HG02763 (cell line): Measurements from ENCODE around the gene TGM6.

Source experiments
- ATAC-seq: cut with Tn5 transposase; IDR thresholded peaks from one replicate; pipeline ENCODE4 v1.9.1; 2021; ENCODE audit warnings: mild to moderate bottlenecking, moderate library complexity; ENCODE audit not compliant: unreplicated experiment

TGM6 gene

DNA sequence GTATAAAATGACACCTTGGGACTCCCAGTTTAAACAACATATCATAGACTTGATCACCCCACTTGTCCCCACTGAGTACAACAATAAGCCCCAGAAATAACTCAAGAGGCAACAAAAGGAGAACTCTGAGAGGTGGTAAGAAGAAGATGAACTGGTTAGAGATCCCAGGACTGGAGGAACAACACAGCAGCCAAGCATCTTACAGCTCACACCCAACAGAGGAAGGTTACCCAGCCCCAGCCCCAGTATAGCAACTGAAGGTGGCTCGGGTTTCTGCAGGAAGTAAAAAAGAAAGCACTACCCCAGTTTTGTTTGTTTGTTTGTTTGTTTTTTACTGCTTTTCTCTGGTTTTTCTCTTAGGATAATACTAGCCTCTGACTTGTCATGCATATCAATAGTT, 17.1 kb upstream of the TGM6 start:
- no peak for ATAC-seq

DNA sequence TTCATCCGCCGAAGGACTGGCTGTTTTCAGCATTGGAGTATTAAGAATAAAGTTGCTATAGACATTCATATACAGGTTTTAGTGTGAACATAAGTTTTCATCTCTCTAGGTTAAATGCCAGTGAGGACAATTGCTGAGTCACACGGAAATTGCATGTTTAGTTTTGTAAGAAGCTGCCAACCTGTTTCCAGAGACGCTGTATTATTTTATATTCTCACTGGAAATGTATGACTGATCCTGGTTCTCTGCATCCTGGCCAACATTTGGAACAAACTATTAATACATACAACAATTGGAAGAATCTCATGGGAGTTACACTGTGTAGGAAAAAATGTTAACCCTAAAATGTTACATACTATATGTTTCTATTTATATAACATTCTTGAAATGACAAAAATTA, 16.7 kb upstream of the TGM6 start:
- no peak for ATAC-seq

DNA sequence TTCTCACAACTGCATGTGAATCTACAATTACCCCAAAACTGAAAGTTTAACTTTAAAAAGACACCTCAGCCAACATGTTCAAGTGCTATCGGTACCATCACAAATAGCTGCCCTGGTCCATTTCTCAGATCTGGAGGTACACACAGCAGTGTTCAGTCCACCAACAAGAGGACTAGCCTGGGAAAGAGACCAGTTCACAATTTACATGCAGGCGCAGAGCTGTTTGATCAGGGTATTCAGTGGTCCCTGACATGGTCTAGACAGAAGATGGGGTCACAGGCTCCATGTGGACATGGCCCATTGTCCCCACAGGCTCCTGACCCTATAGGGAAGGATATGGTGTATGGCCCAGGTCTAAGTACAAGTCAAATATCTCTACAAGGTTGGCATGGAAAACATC, 15.6 kb upstream of the TGM6 start:
- ATAC-seq: no peak

DNA sequence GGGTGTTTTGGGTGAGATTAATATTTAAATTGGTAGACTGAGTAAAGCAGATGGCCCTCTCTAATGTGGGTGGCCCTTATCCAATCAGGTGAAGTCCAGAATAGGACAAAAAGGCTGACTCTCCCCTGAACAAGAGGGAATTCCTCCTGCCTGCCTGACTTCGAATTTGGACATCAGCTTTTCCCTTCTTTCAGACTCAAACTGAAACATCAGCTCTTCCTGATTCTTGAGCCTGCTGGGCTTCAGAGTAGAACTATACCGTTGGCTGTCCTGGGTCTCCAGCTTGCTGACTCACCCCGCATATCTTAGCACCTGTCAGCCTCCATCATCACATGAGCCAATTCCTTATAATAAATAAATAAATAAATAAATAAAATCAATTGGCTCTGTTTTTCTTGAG, 15.0 kb upstream of the TGM6 start:
- ATAC-seq: no peak

DNA sequence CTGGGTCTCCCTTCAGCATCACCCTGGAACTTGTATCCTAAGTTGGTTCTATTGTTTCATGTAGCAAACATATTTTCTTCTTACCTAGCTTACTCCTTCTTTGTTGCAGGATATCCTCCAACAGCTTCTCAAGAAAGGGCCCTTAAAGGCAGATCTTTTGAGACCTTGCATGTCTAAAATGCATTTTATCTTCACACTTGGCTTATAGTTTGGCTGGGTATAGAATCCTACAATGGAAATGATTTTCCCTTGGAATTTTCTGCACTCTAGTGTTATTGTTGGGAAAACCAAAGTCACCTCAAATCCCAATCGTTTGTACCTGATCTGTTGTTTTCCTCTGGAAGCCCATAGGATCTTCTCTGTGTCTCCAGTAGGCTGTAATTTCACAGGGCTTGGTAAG, 12.1 kb upstream of the TGM6 start:
- no peak for ATAC-seq

DNA sequence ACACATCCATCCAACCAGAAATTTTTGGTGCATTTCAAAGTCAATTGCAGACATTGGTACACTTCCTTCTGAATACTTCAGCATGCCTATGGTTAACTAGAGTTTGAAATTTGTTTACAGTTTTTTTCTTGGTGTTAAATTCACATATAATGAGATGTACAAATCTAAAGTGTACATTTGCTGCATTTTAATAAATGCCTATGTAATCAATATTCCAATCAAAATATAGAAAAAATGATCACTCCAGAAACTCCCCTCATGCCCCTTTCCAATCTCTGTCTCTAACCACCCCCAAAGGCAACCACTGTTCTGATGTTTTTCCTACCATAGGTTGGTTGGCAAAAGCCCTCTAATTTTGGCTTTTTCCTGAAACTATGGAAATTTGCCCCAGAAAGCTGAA, 7.6 kb upstream of the TGM6 start:
- no peak for ATAC-seq

DNA sequence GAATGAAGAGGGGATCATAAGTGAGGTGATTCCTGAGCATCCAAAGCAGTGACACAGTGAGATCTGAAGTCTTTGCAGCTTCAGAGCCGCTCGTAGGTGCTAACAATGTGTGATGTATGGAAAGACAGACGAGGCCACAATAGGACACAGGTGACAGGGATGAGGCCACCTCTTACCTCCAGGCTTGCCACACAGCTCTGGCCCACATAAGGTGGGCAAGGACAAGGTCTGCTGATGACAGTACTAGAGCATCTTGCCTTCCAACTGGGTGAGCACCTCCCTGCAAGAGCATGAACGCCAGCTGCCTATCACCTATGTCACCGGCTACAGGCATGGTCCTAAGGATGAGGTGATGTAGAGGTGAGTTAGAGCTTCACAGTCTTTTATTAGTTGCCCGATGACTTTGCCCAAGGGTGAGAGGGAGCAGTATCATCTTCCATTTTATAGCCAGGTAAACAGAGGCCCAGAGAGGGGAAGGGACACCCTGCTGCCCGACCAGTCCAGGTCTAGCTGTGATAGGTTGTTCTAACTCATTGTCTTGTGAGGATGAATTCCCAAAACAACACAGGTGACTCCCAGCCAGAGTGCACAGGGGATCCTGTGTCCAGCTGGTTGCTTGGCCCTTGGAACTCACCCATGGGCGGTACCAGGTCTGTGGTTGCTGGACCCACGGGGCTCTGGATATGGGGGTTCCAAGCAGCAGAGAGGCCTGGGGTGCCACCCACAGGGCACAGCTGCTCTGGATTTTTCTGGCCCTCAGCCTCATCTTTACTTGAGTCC, 6.2 kb upstream of the TGM6 start:
- no peak for ATAC-seq

DNA sequence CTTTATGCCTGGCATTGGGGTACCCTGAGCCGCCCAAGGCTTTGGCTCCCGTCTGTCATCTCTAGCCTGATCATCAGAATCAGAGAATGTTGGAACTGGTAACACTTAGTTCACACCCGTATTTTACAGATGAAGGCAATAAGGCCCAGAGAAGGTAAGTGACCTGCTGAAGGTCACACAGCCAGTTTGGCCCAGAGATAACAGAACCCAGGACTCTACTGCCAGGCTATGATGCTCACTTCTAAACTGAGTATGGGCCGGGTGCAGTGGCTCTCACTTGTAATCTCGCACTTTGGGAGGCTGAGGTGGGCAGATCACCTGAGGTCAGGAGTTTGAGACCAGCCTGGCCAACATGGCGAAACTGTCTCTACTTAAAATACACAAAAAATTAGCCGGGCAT, 1.8 kb upstream of the TGM6 start:
- ATAC-seq: no peak

DNA sequence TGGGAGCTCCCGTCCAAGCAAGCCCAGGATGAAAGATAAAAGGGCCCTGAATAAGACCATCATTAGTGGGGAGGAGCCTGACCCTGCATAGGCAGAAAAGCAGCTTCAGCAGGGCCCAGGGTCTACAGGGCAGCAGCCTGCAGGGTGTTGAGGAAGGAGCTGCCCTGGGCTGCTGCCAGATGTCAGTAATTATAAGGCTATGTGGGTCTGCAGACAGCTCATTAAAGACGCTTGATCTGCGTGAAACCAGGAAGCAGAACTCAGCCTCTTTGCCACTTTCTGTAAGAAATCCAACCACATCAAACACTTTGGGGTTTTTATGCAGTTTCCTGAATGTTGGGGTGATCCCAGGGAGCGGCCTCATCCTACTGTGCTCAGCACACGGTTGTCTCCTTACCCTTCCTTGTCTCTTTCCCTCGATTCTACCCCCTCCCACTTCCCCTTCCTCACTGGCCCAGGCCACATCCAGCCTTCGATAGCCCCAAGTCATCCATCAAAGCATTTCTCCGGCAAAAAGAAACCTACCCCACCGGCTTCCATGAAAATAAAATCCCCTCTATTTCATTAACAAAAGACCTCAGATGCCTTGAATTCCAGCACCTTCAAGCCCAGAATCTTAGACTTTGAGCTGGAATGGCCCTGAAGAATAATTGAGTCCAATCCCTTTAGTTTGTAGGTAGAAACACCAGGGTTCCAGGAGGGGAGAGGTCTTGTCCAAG, 1.0 kb upstream of the TGM6 start:
- ATAC-seq: no peak

DNA sequence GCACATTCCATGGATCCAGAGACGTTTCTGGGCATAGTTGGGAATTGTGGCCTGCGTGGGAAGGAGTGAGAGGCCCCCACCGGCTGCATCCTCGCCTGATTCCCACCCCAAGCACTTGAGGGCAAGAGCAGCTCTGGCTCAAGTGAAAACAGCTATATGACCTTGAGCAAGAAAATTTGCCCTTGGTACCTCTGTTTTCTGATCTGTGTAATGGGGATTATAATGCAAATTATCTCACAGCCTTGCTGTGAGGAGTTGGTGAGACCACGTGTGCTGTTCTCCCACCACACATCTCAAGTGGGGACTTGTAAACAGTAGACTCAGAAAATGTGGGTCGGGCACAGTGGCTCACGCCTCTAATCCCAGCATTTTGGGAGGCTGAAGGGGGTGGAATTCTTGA, 602 bp downstream of the TGM6 start:
- no peak for ATAC-seq

DNA sequence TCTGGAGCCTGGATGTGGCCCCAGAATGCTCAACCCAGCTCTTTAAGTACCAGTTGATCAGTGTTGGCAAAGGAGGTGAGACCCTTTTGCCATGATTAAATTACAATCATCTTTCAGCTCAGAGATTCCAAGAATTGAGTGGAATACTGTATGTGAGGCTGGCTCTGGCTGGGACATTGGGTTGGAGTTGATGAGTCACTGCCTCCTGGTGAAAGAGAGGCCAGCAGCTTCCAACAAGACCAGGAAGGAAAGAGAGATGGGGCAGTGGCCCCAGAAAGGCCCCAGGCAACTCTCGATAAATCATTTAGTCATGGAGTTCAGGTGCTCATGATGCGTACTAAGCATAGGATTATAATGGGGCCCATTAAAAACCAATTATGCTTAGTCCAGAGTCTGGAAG, 2.1 kb downstream of the TGM6 start:
- ATAC-seq: no peak

DNA sequence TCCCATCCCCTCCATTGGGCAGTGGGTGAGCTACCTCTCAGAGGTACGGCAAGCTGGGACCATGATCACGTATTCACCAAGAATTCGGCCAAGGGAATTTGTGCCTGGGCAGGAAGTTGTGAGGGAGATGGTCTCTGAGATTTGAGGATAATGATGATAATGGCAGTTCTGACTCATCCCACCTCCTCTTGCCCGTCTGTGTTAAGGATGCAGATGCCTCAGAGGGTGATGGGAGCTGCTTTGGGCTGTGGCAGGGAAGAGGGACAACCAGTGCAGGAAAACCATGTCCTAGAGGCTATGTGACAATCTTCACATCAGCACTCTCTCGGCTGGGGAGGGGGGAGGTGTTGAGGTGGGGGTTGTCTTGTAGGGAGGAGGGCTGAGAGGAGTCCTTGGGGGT, 4.3 kb downstream of the TGM6 start:
- no peak for ATAC-seq

DNA sequence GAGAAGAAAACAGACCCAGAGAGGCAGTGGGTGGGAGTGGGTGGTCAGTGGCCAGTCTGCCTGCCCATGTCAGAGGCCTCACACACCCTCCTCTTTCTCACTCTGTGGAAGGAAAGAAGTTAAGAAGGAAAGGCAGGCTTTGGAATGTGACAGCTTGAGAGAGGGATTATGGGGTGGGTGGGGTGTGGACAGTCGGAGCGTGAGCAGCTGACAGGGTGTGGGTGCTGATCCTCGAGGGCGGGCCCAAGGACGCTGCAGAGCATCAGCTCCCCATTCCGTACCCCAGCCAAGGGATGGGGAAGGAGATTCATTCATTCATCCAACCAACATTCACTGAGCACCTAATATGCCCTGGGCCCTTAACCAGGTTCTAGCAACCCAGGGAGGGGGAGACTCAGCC, 4.8 kb downstream of the TGM6 start:
- no peak for ATAC-seq

DNA sequence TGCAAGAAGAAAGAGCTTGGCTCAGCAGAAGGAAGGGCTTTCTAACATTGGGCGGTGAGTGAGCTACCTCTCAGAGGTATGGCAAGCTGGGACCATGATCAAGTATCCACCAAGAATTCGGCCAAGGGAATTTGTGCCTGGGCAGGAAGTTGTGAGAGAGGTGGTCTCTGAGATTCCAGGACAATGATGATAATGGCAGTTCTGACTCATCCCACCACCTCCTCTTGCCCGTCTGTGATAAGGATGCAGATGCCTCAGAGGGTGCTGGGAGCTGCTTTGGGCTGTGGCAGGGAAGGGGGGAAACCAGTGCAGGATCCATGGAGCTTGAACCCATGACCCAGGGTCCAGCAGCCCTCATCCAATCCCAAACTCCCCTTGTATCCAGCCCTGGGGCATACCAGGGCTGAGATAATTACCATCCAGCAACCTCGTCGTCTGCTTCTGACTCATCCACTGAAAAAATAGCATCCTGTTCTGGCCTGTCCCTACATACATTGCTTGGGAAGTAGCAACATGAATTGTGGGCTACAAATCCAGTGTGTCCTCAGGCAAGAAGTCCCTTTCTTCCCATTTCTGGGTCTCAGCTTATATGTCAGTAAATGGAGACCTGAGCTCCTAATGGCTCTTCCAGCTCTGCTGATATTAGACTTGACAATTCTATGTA, 5.9 kb downstream of the TGM6 start:
- no peak for ATAC-seq

DNA sequence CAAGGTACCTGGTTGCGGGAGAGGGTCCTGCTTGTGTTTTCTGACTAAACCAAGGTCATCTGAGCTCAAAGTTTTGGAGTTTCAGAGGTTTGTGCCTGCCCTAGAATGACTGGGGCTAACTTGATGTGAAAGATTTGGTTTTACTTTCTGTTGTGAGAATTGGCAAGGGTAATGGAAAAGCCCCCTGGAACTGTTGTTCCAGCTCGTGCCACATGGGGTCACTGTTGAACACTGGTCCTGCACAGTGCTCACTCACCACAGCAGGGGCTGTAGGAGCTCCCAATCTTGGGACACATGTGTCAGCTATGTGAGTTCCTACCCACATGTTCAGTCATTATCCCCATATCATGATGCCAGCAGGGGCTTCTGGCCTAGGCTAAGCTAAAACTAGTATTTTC, 6.5 kb downstream of the TGM6 start:
- no peak for ATAC-seq

DNA sequence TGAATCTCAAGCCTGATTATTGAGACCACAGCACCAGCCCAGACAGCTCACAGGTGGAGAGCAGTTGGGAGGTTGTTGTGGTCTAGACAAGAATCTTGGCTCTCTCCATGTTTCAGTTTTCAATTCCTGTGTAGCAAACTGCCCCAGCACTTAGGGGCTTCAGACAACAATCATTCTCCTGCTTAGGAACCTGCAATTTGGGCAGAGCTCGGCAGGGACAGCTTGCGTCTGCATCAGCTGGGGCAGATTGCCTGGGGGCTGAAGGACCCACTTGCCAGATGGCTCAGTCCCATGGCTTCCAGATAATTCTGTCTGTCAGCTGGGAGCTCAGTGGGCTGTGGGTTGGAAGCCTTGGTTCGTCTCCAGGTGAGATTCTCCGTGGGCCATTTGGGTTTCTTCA, 6.9 kb downstream of the TGM6 start:
- no peak for ATAC-seq

DNA sequence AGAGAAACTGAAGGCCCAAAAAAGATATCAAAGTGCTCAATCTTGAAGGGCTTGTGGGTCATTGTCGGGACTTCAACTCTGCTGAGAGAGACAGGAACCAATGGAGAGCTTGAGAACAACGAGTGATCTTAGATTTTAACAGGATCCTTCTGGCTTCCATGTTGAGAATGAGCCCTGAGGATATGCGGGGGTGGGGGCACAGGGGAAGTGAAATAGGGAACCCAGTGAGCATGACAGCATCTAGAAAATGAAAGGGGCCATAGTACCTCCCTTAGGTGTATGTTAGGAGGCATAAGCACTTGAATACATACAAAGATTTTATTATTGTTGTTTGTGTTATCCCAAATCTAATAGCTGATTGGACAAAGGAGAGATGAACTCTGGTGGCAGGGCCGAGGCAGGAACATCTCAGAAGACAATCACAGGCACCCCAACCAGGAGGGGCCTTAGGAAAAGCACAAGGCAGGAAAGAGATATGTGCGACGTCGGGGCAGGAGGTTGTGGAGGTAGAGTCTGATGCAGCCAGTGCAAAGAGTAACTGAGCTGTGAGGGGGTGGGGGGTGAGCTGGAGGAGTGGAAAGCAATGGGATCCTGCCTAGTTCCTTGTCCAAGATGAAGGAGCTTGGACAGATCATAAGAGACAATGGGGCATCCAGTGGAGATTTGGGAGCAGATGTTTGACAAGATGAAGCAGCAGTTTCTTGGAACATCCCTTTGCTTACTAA, 10.4 kb downstream of the TGM6 start:
- ATAC-seq: no peak

DNA sequence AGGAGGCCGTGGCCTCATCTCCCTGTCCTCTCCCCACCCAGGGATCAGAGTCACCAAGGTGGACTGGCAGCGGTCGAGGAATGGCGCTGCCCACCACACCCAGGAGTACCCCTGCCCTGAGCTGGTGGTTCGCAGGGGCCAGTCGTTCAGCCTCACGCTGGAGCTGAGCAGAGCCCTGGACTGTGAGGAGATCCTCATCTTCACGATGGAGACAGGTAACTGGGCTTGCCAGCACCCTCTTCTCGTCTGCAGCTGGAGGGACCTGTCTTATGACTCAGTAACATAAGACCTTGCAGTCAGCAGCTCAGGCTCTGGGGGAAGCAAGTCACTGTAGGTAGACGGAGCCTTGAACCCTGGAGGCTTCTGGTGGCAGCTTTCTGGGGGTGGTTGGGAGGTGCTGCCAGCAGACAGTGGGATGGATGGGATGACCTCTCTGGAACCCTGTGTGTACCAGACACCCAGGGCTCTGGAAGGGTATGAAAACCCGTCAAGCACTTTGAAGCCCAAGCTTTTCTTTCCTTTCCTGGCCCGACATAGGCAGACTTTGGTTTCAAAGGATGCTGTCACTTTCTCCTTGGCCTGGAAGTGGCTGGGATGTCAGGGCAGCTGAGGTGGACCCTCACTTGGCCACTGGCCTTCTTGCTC, 13.8 kb downstream of the TGM6 start:
- ATAC-seq: no peak

DNA sequence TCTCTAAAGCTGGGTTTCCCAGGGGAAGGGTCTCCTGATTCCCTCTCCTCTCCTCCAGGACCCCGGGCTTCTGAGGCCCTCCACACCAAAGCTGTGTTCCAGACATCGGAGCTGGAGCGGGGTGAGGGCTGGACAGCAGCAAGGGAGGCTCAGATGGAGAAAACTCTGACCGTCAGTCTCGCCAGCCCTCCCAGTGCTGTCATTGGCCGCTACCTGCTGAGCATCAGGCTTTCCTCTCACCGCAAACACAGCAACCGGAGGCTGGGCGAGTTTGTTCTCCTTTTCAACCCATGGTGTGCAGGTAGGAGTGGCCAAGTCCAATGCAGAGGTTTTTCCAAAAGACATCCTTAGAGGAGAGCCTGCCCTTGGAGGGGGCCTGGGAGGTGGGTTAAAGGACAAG, 14.4 kb downstream of the TGM6 start:
- no peak for ATAC-seq

DNA sequence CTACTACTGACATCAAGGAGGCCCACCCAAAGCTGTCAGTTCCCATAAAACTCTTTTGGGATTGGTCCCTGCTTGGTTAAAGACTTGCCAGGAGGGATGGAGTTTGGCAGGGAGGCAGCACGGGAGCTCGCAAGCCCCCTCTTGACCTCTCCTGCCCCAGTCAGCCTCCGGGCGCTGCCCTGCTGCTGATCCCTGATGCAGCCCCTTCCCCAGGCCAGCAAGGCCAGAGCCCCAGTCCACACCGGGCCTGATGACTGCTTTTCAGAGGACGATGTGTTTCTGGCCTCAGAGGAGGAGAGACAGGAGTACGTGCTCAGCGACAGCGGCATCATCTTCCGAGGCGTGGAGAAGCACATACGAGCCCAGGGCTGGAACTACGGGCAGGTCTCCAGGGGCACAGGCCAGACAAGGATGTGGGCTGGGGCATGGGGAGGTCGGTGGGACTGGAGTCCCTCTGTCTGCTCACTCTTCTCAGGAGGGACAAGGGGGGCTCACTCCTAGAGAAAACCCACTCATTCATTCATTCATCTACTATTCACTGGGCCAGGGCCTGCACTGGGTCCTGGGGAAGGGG, 15.6 kb downstream of the TGM6 start:
- no peak for ATAC-seq

DNA sequence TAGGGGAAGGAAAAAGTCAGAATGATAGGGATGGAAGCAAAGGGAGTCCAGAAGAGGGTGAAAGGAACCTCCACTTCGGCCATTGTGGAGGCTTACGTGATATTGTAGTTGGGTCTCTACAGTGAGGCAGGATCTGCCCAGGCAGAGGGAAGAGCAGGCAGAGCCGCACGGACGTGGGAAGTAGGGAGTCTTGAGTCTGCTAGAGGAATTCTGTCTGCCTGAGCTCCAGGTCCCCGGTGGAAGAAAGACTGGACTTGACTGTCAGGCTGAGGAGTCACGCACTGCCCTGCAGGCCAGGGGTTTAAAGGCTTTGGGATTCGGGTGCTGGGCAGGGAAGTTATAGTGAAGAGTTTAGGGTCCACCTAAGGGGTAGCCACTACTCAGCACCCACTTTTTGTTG, 16.4 kb downstream of the TGM6 start:
- ATAC-seq: no peak
